Esophagus muscularis mucosa (tissue), 4 donors: ENCODE data around the gene BET1. TPM values are rescaled to one million over a fixed set of nuclear protein-coding genes. Genes with fewer than 3 reads are reported as not detected.

ENCODE experiments used
- DNase-seq: peaks from one replicate; pipeline ENCODE4 v3.0.0-alpha.2; 2017; ENCODE audit errors: extremely low spot score
- H3K27ac ChIP-seq, 4 donors: fragments of 200-600 bp; sonication (generic); replicated peaks in 1 of 4; 1 replicate in 3 of 4; 2 replicates in 1 of 4; pipeline ENCODE4 v1.5.1; 2016 to 2019; ENCODE audit warnings: mild to moderate bottlenecking in 1 of 4
- H3K27me3 ChIP-seq, 4 donors: fragments of 200-600 bp; sonication (generic); one replicate each; pipeline versions ENCODE4 v1.5.1 to v1.6.0; 2016 to 2019
- H3K36me3 ChIP-seq, 4 donors: fragments of 200-600 bp; sonication (generic); one replicate each; pipeline ENCODE4 v1.5.1; 2016 to 2019
- H3K4me1 ChIP-seq, 4 donors: fragments of 200-600 bp; sonication (generic); one replicate each; pipeline ENCODE4 v1.5.1; 2016 to 2019
- H3K4me3 ChIP-seq, 4 donors: fragments of 200-600 bp; sonication (generic); 1 replicate in 2 of 4; 2 replicates in 2 of 4; pipeline ENCODE4 v1.5.1; 2016 to 2019; ENCODE audit warnings: mild to moderate bottlenecking in 4 of 4, moderate library complexity in 1 of 4
- H3K9me3 ChIP-seq, 4 donors: fragments of 200-600 bp; sonication (generic); 1 replicate in 3 of 4; 2 replicates in 1 of 4; pipeline ENCODE4 v1.5.1; 2016 to 2019
- EP300 ChIP-seq: sonication (generic); formaldehyde crosslinking; IDR thresholded peaks from one replicate; pipeline ENCODE4 v1.6.1; 2017; ENCODE audit warnings: antibody characterized with exemption
- POLR2A ChIP-seq: fragments of 450-650 bp; IDR thresholded peaks from one replicate; pipeline ENCODE4 v1.6.1; 2017; ENCODE audit warnings: antibody characterized with exemption, moderate library complexity, mild to moderate bottlenecking, low read depth
- POLR2AphosphoS5 ChIP-seq, 2 donors: sonication (generic); formaldehyde crosslinking; IDR thresholded peaks; one replicate each; pipeline ENCODE4 v1.6.1; 2017; ENCODE audit warnings: antibody characterized with exemption in 2 of 2
- WGBS: methylation state at CpG from one replicate; pipeline ENCODE4 v1.1.5; 2018; 5-methylcytosine and 5-hydroxymethylcytosine counted together
- intact Hi-C: fragments of 100-400 bp; cut with DNase I; formaldehyde crosslinking; loops from one replicate; pipeline ENCODE4 v1.15.1; 2023
- total RNA-seq, 4 donors: library from RNA; depleted of rRNA; stranded (reverse); fragments of >200 nt; gene quantifications; one replicate each; pipeline versions ENCODE4 v1.1.0 to v1.2.1, GENCODE V29; 2016
- TF ChIP-seq, protein P1 (sequence below), 3 experiments: fragments of 200-600 bp in 2 of 3; fragments of 450-650 bp in 1 of 3; sonication (generic) in 2 of 3; IDR thresholded peaks; one replicate each; pipeline ENCODE4 v1.5.1; 2017 to 2019; ENCODE audit warnings: antibody characterized with exemption in 3 of 3, mild to moderate bottlenecking in 2 of 3, moderate library complexity in 1 of 3

BET1 gene
- total RNA-seq, 4 donors from 2014 or later = 10.5 to 15.8 (median 12.6) TPM

DNA sequence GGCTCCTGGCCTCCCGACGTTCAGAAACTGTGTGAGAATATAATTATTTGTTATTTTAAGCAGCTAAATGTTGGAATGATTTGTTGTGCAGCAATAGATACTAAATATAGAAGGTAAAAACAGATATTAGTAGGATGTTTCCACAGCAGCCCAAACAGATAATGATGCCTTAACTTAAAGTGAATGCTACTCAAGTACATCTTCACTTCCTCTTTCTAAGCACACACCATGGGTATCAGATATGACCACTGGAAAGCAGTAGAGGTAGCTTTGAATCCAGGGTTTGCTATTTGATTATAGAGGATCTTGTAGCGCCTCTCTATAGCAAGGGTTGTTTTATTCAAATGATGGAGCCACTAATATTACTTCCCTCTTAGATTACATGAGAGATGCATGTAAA, 38.2 kb upstream of the BET1 start:
- H3K9me3 ChIP-seq = no peaks in the 10 kb centered on the region
- no peak for TF ChIP-seq EP300
- TF ChIP-seq POLR2AphosphoS5 (IDR thresholded peaks at IDR 0.05) = no peak
- no peak for TF ChIP-seq POLR2A
- TF ChIP-seq, protein P1, sequence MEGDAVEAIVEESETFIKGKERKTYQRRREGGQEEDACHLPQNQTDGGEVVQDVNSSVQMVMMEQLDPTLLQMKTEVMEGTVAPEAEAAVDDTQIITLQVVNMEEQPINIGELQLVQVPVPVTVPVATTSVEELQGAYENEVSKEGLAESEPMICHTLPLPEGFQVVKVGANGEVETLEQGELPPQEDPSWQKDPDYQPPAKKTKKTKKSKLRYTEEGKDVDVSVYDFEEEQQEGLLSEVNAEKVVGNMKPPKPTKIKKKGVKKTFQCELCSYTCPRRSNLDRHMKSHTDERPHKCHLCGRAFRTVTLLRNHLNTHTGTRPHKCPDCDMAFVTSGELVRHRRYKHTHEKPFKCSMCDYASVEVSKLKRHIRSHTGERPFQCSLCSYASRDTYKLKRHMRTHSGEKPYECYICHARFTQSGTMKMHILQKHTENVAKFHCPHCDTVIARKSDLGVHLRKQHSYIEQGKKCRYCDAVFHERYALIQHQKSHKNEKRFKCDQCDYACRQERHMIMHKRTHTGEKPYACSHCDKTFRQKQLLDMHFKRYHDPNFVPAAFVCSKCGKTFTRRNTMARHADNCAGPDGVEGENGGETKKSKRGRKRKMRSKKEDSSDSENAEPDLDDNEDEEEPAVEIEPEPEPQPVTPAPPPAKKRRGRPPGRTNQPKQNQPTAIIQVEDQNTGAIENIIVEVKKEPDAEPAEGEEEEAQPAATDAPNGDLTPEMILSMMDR (IDR thresholded peaks at IDR 0.05) = no peak
- no peak for DNase-seq
- no peak overlapping the region for H3K4me3 ChIP-seq
- intact Hi-C loops = no loop called here
- WGBS = 84% methylated on average over 3 of the region's 3 CpGs
- no peaks in the 10 kb centered on the region for H3K36me3 ChIP-seq
- no peaks in the 10 kb centered on the region for H3K4me1 ChIP-seq
- peaks cover 0 to 11% (median 0%) of the 10 kb centered on the region in 4 donors for H3K27me3 ChIP-seq
- no peak overlapping the region for H3K27ac ChIP-seq

DNA sequence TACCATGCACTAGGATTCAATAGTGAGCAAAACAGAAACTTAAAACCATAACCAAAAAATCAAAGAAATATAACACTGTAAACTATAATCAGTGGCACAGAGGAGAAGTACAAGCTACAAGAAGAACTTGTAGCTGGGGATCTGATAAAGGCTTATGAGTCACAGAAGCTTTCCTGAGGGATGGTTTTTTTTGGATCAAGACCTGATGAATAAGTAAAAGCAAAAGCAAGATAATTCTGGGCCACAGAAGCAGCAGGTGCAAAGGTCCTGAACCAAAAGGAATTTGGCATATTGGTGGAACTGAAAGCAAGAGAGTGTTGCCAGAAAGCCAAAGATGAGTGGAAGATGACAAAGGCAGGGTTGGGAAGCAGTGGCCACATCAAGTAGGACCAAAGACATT, 37.4 kb upstream of the BET1 start:
- no peaks in the 10 kb centered on the region for H3K4me1 ChIP-seq
- H3K36me3 ChIP-seq = no peaks in the 10 kb centered on the region
- DNase-seq = no peak
- H3K9me3 ChIP-seq = no peaks in the 10 kb centered on the region
- TF ChIP-seq EP300 = no peak
- TF ChIP-seq, protein P1 (IDR thresholded peaks at IDR 0.05) = no peak
- no peak for TF ChIP-seq POLR2A
- TF ChIP-seq POLR2AphosphoS5 (IDR thresholded peaks at IDR 0.05) = no peak
- H3K27ac ChIP-seq = no peak overlapping the region
- peaks cover 0 to 11% (median 0%) of the 10 kb centered on the region in 4 donors for H3K27me3 ChIP-seq
- intact Hi-C loops = no loop called here
- H3K4me3 ChIP-seq = no peak overlapping the region

DNA sequence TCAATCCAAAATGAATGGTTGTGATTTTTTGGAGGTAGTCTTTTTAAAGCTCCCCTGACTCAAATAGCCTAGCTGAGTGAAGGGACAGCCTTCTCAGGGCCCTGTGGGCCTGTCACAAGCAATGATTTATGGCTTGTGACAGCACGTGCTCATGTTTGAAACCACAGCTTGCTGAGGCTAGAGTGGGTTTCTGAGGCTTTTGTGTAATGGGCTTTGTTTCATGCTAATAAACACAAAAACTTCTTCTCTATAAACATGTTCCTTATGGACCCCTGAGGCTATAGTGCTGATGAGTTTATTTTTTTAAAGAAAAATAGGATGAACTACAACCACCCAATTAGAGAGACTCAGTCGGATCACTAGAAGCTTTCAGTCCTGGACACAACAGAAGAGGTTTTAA, 36.1 kb upstream of the BET1 start:
- H3K36me3 ChIP-seq = no peaks in the 10 kb centered on the region
- no peaks in the 10 kb centered on the region for H3K9me3 ChIP-seq
- no peak overlapping the region for H3K4me3 ChIP-seq
- TF ChIP-seq POLR2A (no peak), POLR2AphosphoS5 (IDR thresholded peaks at IDR 0.05) (no peak), EP300 (no peak)
- TF ChIP-seq, protein P1 (IDR thresholded peaks at IDR 0.05) = no peak
- H3K27me3 ChIP-seq = peaks cover 0 to 11% (median 0%) of the 10 kb centered on the region in 4 donors
- intact Hi-C loops = no loop called here
- WGBS = 13% methylated on average over 2 of the region's 2 CpGs
- no peak for DNase-seq
- no peaks in the 10 kb centered on the region for H3K4me1 ChIP-seq
- no peak overlapping the region for H3K27ac ChIP-seq

DNA sequence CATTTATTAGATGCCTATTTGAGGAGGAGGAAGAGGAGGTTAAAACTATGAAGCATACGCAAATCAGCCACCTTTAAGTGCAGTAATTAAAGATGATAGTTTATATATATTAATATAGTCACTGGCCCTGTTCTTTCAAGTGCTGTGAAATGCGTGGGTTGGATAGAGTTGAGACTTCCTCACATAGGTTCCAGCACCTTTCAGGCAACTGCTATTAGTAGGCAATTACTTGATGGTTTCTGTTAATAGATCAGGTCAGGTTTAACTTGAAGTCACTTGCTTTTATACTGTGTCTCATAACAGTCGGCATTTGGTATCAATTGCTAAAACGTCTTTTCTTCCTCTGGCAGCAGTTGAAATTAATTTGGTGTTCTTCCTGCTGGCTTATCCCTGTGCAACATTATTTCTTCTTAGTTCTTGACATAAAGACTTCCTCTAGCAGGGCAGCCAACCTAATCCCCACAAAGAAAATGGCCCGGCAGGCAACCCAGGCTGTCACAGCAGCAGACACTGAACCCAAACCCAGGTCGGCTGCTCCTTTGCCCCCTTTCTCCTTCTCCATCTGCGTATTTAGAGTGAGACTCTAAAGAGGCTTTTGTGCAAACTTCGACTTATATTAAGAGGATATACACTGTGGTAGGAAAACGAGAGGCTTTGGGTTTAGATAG, 35.3 kb upstream of the BET1 start:
- H3K27me3 ChIP-seq = peaks cover 0 to 11% (median 0%) of the 10 kb centered on the region in 4 donors
- no peak overlapping the region for H3K4me3 ChIP-seq
- no peak overlapping the region for H3K27ac ChIP-seq
- 53% methylated on average over 9 of the region's 9 CpGs for WGBS
- intact Hi-C loops = no loop called here
- H3K36me3 ChIP-seq = no peaks in the 10 kb centered on the region
- no peak for TF ChIP-seq POLR2AphosphoS5 (IDR thresholded peaks at IDR 0.05)
- TF ChIP-seq EP300 = no peak
- TF ChIP-seq, protein P1 (IDR thresholded peaks at IDR 0.05) = no peak
- no peak for TF ChIP-seq POLR2A
- no peaks in the 10 kb centered on the region for H3K4me1 ChIP-seq
- no peaks in the 10 kb centered on the region for H3K9me3 ChIP-seq
- no peak for DNase-seq

DNA sequence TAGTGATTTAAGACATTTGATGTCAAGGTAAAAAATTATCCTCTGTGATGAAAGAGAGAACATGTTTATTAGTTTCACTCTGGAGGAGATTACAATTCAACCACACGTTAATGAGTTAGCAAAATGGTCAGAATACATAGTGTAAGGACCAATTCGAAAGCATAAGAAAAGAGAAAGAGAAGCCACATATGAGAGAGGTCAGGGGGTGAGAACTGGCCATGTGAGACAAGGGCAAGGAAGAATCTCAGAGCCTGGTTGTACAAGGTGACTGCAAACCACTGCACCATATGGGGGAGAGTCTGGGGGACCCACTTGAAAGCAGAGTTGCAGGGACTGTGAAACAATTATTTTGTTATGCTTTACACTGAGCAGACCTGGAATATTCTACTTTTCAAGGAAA, 27.7 kb upstream of the BET1 start:
- H3K36me3 ChIP-seq = no peaks in the 10 kb centered on the region
- intact Hi-C loops = no loop called here
- H3K4me1 ChIP-seq = no peaks in the 10 kb centered on the region
- no peak overlapping the region for H3K27ac ChIP-seq
- DNase-seq = no peak
- no peaks in the 10 kb centered on the region for H3K9me3 ChIP-seq
- no peaks in the 10 kb centered on the region for H3K27me3 ChIP-seq
- 31% methylated on average over 2 of the region's 2 CpGs for WGBS
- no peak overlapping the region for H3K4me3 ChIP-seq
- TF ChIP-seq EP300 = no peak
- no peak for TF ChIP-seq POLR2A
- TF ChIP-seq POLR2AphosphoS5 (IDR thresholded peaks at IDR 0.05) = no peak
- TF ChIP-seq, protein P1 (IDR thresholded peaks at IDR 0.05) = no peak
